Kidney (tissue), 14 donors: ENCODE measurements around the gene EGFR. TPM values are rescaled to one million over a fixed set of nuclear protein-coding genes. Genes with fewer than 3 reads are reported as not detected.
A peak's percentile ranks its signal among the peaks of the same experiment; 100 is the strongest.

Experiments
- DNase-seq, 5 donors: peaks; one replicate each; pipeline ENCODE4 v3.0.0-alpha.2; 2013 to 2020
- FAIRE-seq: peaks from 2 replicates; lab custom pipeline; 2012; peaks lifted over from hg19 to GRCh38; lab: Jason Lieb, UNC
- H3K27ac ChIP-seq, 2 donors: one replicate each; pipeline ENCODE4 v1.7.0; 2013; ENCODE audit warnings: low read depth in 2 of 2, low read length in 2 of 2, inconsistent platforms in 1 of 2
- H3K27me3 ChIP-seq: one replicate; pipeline ENCODE4 v1.7.1; 2013; ENCODE audit warnings: low read length, inconsistent platforms; ENCODE audit not compliant: control insufficient read depth, insufficient read depth
- H3K36me3 ChIP-seq, 3 donors: one replicate each; pipeline versions ENCODE4 v1.7.0 to v1.7.1; 2013; ENCODE audit warnings: low read length in 3 of 3, control low read depth in 1 of 3, inconsistent platforms in 1 of 3; ENCODE audit not compliant: insufficient read depth in 3 of 3, control insufficient read depth in 2 of 3
- H3K4me1 ChIP-seq, 3 donors: one replicate each; pipeline versions ENCODE4 v1.7.0 to v1.7.1; 2013; ENCODE audit warnings: low read length in 3 of 3, inconsistent platforms in 1 of 3, low read depth in 1 of 3; ENCODE audit not compliant: control insufficient read depth in 2 of 3, insufficient read depth in 2 of 3
- H3K4me3 ChIP-seq, 3 donors: one replicate each; pipeline versions ENCODE4 v1.7.0 to v1.8.1; 2013; ENCODE audit warnings: low read length in 3 of 3, control low read depth in 1 of 3, inconsistent platforms in 1 of 3
- H3K9ac ChIP-seq, 3 donors: one replicate each; pipeline versions ENCODE4 v1.7.0 to v1.7.1; 2013; ENCODE audit warnings: low read length in 3 of 3, control low read depth in 1 of 3, inconsistent platforms in 1 of 3
- H3K9me3 ChIP-seq, 3 donors: one replicate each; pipeline versions ENCODE4 v1.7.0 to v1.7.1; 2013; ENCODE audit warnings: low read length in 3 of 3, control low read depth in 1 of 3, inconsistent platforms in 1 of 3; ENCODE audit not compliant: control insufficient read depth in 2 of 3, insufficient read depth in 1 of 3
- CTCF ChIP-seq: IDR thresholded peaks from 3 replicates; pipeline ENCODE4 v1.5.1; 2012; ENCODE audit warnings: mild to moderate bottlenecking, moderate library complexity, borderline replicate concordance; ENCODE audit not compliant: insufficient read depth; ENCODE audit errors: extremely low read depth
- intact Hi-C: fragments of 100-400 bp; cut with DNase I; formaldehyde crosslinking; loops from one replicate; pipeline ENCODE4 v1.11.1; 2022
- polyA plus RNA-seq: library from polyadenylated mRNA; stranded (reverse); fragments of 350-450 nt; fragmentation: Illumina TruSeq; extraction: RNeasy Lipid Tissue Mini Kit (QIAGEN cat#74804); gene quantifications from one replicate; pipeline ENCODE4 v1.2.3, GENCODE V29; 2014; ENCODE audit warnings: low read depth, low replicate concordance; ENCODE audit not compliant: insufficient read depth
- total RNA-seq: library from RNA; stranded (reverse); fragmentation: NEBNext Ultra II Directional; extraction: Animal tissue kit (Norgen Biotek cat#: 25700); gene quantifications from one replicate; pipeline ENCODE4 v1.2.1, GENCODE V29; 2021
- donor health status: control.
- donor health status: control.
- donor health status: control.
- donor health status: control.
- donor health status: control.
- donor health status: DM: yes; HTN: yes; CAD: no.
- donor health status: Normal renal cell carcinoma (clear cell type).

Gene EGFR
- total and polyA plus RNA-seq, 2 donors from 2014 or later: 5.9 to 61.3 TPM

GRCh38 chr7:55065079-55065478 lies 46.3 kb downstream of the EGFR start:
- Histone ChIP-seq H3K9me3 (no peaks in the 10 kb centered on the region), H3K4me1 (peaks cover 10 to 23% (median 16%) of the 10 kb centered on the region in 3 donors), H3K9ac (no peak overlapping the region), H3K27me3 (no peaks in the 10 kb centered on the region), H3K36me3 (no peaks in the 10 kb centered on the region), H3K4me3 (no peak overlapping the region), H3K27ac (peak overlapping the region in 1 of 2 donors; percentile 62)
- no peak for FAIRE-seq
- intact Hi-C loops: no loop called here
- TF ChIP-seq CTCF: no peak
- DNase-seq: peak in 2 of 5 donors; percentile 74 to 76

- no peak for TF ChIP-seq CTCF
- Histone ChIP-seq H3K4me3 (no peak overlapping the region), H3K27ac (peak overlapping the region; percentile 37 to 52), H3K36me3 (no peaks in the 10 kb centered on the region), H3K4me1 (peaks cover 10 to 23% (median 16%) of the 10 kb centered on the region in 3 donors), H3K9me3 (no peaks in the 10 kb centered on the region), H3K27me3 (no peaks in the 10 kb centered on the region), H3K9ac (peak overlapping the region in 1 of 3 donors; percentile 16)
- DNase-seq (peak in 3 of 5 donors; percentile 42 to 82 (median 73)), FAIRE-seq (no peak)
- intact Hi-C loops: no loop called here
Measured at GRCh38 chr7:55065511-55066229, 46.9 kb downstream of the EGFR start.

- Histone ChIP-seq H3K27ac (peak overlapping the region in 1 of 2 donors; percentile 18), H3K4me1 (peaks cover 10 to 27% (median 16%) of the 10 kb centered on the region in 3 donors), H3K36me3 (no peaks in the 10 kb centered on the region), H3K27me3 (no peaks in the 10 kb centered on the region), H3K9me3 (no peaks in the 10 kb centered on the region), H3K9ac (no peak overlapping the region), H3K4me3 (no peak overlapping the region)
- FAIRE-seq (no peak), DNase-seq (peak in 1 of 5 donors; percentile 36)
- no peak for TF ChIP-seq CTCF
- intact Hi-C loops: no loop called here
Measured at GRCh38 chr7:55066524-55066923, 47.7 kb downstream of the EGFR start.
